Suprapubic skin (tissue), 4 donors: Measurements from ENCODE around the gene TNFAIP8L3. TPM values are rescaled to one million over a fixed set of nuclear protein-coding genes. Genes with fewer than 3 reads are reported as not detected.

Experiments
- DNase-seq, 2 donors: peaks; one replicate each; pipeline ENCODE4 v3.0.0-alpha.2; 2019; ENCODE audit warnings: low spot score in 2 of 2
- H3K27ac ChIP-seq: fragments of 200-600 bp; sonication (generic); one replicate; pipeline ENCODE4 v1.5.1; 2019
- H3K27me3 ChIP-seq: fragments of 200-600 bp; sonication (generic); one replicate; pipeline ENCODE4 v1.5.1; 2019
- H3K36me3 ChIP-seq: fragments of 200-600 bp; sonication (generic); one replicate; pipeline ENCODE4 v1.5.1; 2019
- H3K4me1 ChIP-seq: fragments of 200-600 bp; sonication (generic); one replicate; pipeline ENCODE4 v1.5.1; 2019
- H3K4me3 ChIP-seq: fragments of 200-600 bp; sonication (generic); one replicate; pipeline ENCODE4 v1.5.1; 2019; ENCODE audit warnings: mild to moderate bottlenecking
- H3K9me3 ChIP-seq: fragments of 200-600 bp; sonication (generic); one replicate; pipeline ENCODE4 v1.5.1; 2019
- EP300 ChIP-seq: sonication (generic); formaldehyde crosslinking; IDR thresholded peaks from one replicate; pipeline ENCODE4 v1.6.1; 2017; ENCODE audit warnings: antibody characterized with exemption
- POLR2A ChIP-seq, 2 donors: fragments of 450-650 bp; IDR thresholded peaks; one replicate each; pipeline ENCODE4 v1.6.1; 2017; ENCODE audit warnings: antibody characterized with exemption in 2 of 2, mild to moderate bottlenecking in 2 of 2, moderate library complexity in 2 of 2
- POLR2AphosphoS5 ChIP-seq, 3 donors: sonication (generic); formaldehyde crosslinking; IDR thresholded peaks; one replicate each; pipeline ENCODE4 v1.6.1; 2017; ENCODE audit warnings: antibody characterized with exemption in 3 of 3
- WGBS: methylation state at CpG from one replicate; pipeline ENCODE4 v1.1.5; 2018; 5-methylcytosine and 5-hydroxymethylcytosine counted together
- total RNA-seq, 4 donors: library from RNA; depleted of rRNA; stranded (reverse); fragments of >200 nt; gene quantifications; one replicate each; pipeline ENCODE4 v1.1.0, GENCODE V29; 2016
- TF ChIP-seq, protein P1 (sequence below), 2 donors: fragments of 200-600 bp in 1 of 2; fragments of 450-650 bp in 1 of 2; sonication (generic) in 1 of 2; IDR thresholded peaks; one replicate each; pipeline ENCODE4 v1.5.1; 2016 to 2019; ENCODE audit warnings: antibody characterized with exemption in 2 of 2, mild to moderate bottlenecking in 1 of 2, moderate library complexity in 1 of 2

TNFAIP8L3 gene
- total RNA-seq, 4 donors from 2014 or later, result 11.1 to 30.0 (median 15.9) TPM

DNA sequence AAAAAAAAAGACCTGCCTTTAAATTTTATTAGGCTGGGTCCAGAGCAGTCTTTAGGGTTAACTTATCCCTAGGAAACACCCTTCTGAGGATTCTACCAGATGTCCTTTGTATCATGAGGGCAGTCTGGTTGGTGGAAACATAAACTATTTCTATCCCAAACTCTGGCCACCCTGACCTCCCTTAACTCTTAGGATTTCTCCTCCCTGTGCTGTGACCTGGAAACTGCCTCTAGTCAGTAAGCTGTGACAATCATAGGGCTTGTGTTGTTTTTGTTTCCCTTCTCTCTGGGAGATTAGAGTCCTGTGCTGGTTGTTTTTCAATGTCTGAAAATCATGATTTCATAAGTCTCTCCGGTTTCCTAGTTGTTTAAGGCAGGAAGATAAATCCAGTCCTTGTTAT lies 78.1 kb downstream of the TNFAIP8L3 start:
- H3K4me1 ChIP-seq, result no peaks in the 10 kb centered on the region
- H3K36me3 ChIP-seq, result no peaks in the 10 kb centered on the region
- 77% methylated on average over 1 of the region's 1 CpG for WGBS
- no peaks in the 10 kb centered on the region for H3K9me3 ChIP-seq
- DNase-seq, result no peak
- H3K27me3 ChIP-seq, result no peaks in the 10 kb centered on the region
- TF ChIP-seq EP300 (no peak), POLR2A (IDR thresholded peaks at IDR 0.05) (no peak), POLR2AphosphoS5 (IDR thresholded peaks at IDR 0.05) (no peak)
- TF ChIP-seq, protein P1, sequence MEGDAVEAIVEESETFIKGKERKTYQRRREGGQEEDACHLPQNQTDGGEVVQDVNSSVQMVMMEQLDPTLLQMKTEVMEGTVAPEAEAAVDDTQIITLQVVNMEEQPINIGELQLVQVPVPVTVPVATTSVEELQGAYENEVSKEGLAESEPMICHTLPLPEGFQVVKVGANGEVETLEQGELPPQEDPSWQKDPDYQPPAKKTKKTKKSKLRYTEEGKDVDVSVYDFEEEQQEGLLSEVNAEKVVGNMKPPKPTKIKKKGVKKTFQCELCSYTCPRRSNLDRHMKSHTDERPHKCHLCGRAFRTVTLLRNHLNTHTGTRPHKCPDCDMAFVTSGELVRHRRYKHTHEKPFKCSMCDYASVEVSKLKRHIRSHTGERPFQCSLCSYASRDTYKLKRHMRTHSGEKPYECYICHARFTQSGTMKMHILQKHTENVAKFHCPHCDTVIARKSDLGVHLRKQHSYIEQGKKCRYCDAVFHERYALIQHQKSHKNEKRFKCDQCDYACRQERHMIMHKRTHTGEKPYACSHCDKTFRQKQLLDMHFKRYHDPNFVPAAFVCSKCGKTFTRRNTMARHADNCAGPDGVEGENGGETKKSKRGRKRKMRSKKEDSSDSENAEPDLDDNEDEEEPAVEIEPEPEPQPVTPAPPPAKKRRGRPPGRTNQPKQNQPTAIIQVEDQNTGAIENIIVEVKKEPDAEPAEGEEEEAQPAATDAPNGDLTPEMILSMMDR (IDR thresholded peaks at IDR 0.05), result no peak
- no peak overlapping the region for H3K4me3 ChIP-seq
- no peak overlapping the region for H3K27ac ChIP-seq

DNA sequence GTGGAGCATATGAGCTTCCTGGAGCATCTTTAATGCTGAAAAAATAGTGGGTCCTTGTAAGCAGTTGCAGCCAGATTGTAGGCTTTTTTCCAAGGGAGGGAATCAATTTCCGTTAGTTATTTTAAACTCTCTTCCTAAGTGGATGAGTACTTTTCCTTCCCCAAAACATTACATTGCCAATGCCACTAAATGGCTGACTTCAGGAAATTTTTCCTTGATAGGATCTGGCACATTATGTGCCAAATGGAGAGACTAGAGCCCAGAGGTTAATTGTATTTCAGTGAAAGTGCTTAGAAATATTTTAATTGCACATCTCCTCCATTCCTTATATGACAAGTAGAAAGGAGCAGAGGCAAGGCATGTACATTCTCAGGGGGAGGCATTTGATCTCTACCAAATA lies 83.5 kb downstream of the TNFAIP8L3 start:
- DNase-seq, result no peak
- H3K27me3 ChIP-seq, result no peaks in the 10 kb centered on the region
- TF ChIP-seq, protein P1 (IDR thresholded peaks at IDR 0.05), result no peak
- H3K36me3 ChIP-seq, result peaks cover 3% of the 10 kb centered on the region
- H3K4me3 ChIP-seq, result no peak overlapping the region
- H3K4me1 ChIP-seq, result no peaks in the 10 kb centered on the region
- no peak overlapping the region for H3K27ac ChIP-seq
- WGBS, result 52% methylated on average over 1 of the region's 1 CpG
- H3K9me3 ChIP-seq, result no peaks in the 10 kb centered on the region

DNA sequence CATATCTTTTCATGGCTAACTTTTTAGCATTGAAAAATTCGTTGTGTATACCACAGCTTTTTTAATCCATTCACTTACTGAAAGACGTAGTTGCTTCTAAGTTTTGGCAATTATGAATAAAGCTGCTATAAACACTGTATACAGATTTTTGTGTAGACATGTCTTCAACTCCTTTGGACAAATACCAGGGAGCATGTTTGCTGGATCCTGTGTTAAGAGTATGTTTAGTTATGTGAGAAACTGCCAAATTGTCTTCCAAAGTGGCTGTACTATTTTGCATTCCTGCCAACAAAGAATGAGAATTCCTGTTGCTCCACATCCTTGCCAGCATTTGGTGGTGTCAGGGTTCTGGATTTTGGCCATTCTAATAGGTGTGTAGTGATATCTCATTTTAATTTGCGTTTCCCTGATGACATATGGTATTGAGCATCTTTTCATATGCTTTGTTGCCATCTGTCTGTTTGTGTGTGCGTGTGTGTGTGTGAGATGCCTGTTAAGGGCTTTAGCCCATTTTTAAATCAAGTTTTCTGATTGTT lies 87.5 kb downstream of the TNFAIP8L3 start:
- Histone ChIP-seq H3K36me3 (peaks cover 3% of the 10 kb centered on the region), H3K9me3 (no peaks in the 10 kb centered on the region), H3K27me3 (no peaks in the 10 kb centered on the region), H3K4me3 (no peak overlapping the region), H3K4me1 (peaks cover 3% of the 10 kb centered on the region), H3K27ac (no peak overlapping the region)
- 67% methylated on average over 4 of the region's 4 CpGs for WGBS
- TF ChIP-seq POLR2A (IDR thresholded peaks at IDR 0.05) (no peak), EP300 (no peak), POLR2AphosphoS5 (IDR thresholded peaks at IDR 0.05) (no peak)
- TF ChIP-seq, protein P1 (IDR thresholded peaks at IDR 0.05), result no peak
- DNase-seq, result no peak

Other genes with a start within 250 kb of the TNFAIP8L3 start
- gene AP4E1, start 186.2 kb downstream of the TNFAIP8L3 start, total RNA-seq, result 10 to 100 TPM; 12.7 to 18.7 (median 13.0) TPM
- 1 to 10 TPM; 2.7 to 6.8 (median 5.6) TPM for gene CYP19A1, start 243.7 kb upstream of the TNFAIP8L3 start, total RNA-seq
- 1 to 10 TPM; 4.2 to 6.0 (median 4.7) TPM for gene GLDN, start 246.7 kb upstream of the TNFAIP8L3 start, total RNA-seq